Adrenal gland (tissue), 5 donors: ENCODE data around the gene LY86.

Source experiments
- CTCF ChIP-seq, 6 experiments: fragments of 450-650 bp in 4 of 6; fragments of 200-600 bp in 2 of 6; sonication (generic) in 1 of 6; IDR thresholded peaks; 1 replicate in 5 of 6; 2 replicates in 1 of 6; pipeline versions ENCODE4 v1.5.1 to v1.8.0; 2016 to 2021; ENCODE audit warnings: antibody characterized with exemption in 6 of 6, mild to moderate bottlenecking in 2 of 6, moderate library complexity in 1 of 6
- POLR2A ChIP-seq, 2 donors: fragments of 450-650 bp; IDR thresholded peaks; one replicate each; pipeline ENCODE4 v1.6.1; 2017; ENCODE audit warnings: antibody characterized with exemption in 2 of 2, mild to moderate bottlenecking in 2 of 2, moderate library complexity in 1 of 2
- donor health status: DM: no; HTN: no; CAD: no.

- TF ChIP-seq CTCF (IDR thresholded peaks at IDR 0.05) = no peak
- no peak for TF ChIP-seq POLR2A (IDR thresholded peaks at IDR 0.05)
These were observed 23.8 kb downstream of the LY86 start for GRCh38 chr6:6612308-6612707.
